Measurements from ENCODE around the gene DBNDD1.

Gene DBNDD1

GRCh38 chr16:89956505-89957215 lies 62.6 kb downstream of the DBNDD1 start:
- H3K36me3 ChIP-seq (ENCODE audit: control insufficient read depth in 2 of 2, insufficient read depth in 1 of 2, low read length in 2 of 2), result peaks cover 7 to 67% of the 10 kb centered on the region in 2 experiments; a peak in 2 of 3 replicates
- H3K4me3 ChIP-seq (ENCODE audit: low read depth, low read length), result no peak overlapping the region
- CTCF ChIA-PET, result interaction anchor here (1.3 kb wide), 1 partner anchor 46 kb away, joined by 3 read pairs; no protein-coding TSS in a partner anchor
- no peak overlapping the region for H3K27ac ChIP-seq (ENCODE audit: extremely low read depth, low read depth, low read length)
- POLR2A ChIA-PET, result no interaction called here
- no peaks in the 10 kb centered on the region for H3K9me3 ChIP-seq (ENCODE audit: control insufficient read depth, insufficient read depth, low read depth, low read length)
- TF ChIP-seq, protein P1, sequence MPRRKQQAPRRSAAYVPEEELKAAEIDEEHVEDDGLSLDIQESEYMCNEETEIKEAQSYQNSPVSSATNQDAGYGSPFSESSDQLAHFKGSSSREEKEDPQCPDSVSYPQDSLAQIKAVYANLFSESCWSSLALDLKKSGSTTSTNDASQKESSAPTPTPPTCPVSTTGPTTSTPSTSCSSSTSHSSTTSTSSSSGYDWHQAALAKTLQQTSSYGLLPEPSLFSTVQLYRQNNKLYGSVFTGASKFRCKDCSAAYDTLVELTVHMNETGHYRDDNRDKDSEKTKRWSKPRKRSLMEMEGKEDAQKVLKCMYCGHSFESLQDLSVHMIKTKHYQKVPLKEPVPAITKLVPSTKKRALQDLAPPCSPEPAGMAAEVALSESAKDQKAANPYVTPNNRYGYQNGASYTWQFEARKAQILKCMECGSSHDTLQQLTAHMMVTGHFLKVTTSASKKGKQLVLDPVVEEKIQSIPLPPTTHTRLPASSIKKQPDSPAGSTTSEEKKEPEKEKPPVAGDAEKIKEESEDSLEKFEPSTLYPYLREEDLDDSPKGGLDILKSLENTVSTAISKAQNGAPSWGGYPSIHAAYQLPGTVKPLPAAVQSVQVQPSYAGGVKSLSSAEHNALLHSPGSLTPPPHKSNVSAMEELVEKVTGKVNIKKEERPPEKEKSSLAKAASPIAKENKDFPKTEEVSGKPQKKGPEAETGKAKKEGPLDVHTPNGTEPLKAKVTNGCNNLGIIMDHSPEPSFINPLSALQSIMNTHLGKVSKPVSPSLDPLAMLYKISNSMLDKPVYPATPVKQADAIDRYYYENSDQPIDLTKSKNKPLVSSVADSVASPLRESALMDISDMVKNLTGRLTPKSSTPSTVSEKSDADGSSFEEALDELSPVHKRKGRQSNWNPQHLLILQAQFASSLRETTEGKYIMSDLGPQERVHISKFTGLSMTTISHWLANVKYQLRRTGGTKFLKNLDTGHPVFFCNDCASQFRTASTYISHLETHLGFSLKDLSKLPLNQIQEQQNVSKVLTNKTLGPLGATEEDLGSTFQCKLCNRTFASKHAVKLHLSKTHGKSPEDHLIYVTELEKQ (tag by site-specific recombination; IDR thresholded peaks at IDR 0.05; ENCODE audit: borderline replicate concordance), result no peak
- TF ChIP-seq ZNF24 (tag by site-specific recombination; IDR thresholded peaks at IDR 0.05) (no peak), HOXA7 (CRISPR knock-in tag; IDR thresholded peaks at IDR 0.05; ENCODE audit: borderline replicate concordance) (no peak), ZFP69B (tag by site-specific recombination; IDR thresholded peaks at IDR 0.05) (no peak), ZNF639 (tag by site-specific recombination; IDR thresholded peaks at IDR 0.05) (no peak), BCL6B (tag by site-specific recombination; IDR thresholded peaks at IDR 0.05) (no peak), ZNF645 (tag by site-specific recombination; IDR thresholded peaks at IDR 0.05) (no peak), ZIC2 (tag by site-specific recombination; IDR thresholded peaks at IDR 0.05) (no peak), HOXD13 (CRISPR knock-in tag; IDR thresholded peaks at IDR 0.05; ENCODE audit: borderline replicate concordance) (no peak)
- no peaks in the 10 kb centered on the region for H3K4me1 ChIP-seq (ENCODE audit: control insufficient read depth, insufficient read depth, low read length)

DNA sequence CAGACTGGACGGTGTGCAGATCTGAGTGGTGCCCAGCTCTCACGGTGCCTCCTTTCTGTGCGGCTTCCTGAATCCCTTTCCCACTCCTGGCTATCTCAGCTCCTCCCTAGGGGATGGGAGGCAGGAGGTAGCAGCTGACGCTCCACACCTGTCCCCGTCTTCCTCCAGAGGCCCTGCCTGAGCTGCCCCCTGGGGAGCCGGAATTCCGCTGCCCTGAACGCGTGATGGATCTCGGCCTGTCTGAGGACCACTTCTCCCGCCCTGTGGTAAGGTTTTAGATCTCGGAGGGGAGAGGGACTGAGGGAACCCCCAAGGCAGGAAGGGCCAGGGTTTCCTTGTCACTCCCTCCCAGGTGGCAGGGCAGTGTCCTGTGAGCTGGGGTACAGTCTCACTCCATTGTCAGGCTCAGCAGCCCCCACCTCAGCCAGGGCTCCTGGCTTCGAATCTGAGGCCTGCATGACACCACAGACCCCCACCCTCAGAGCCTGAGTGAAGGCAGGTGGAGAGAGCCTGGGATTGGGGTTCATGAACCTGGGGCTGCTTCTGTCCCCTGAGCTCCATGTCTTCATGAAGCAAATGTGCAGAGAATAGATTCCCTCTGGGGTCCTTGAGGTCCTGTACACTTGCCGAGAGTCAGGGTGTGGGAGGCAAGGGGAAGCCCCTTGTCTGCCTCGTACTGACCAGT lies 64.1 kb downstream of the DBNDD1 start:
- ChIA-PET POLR2A (interaction anchor here (1.3 to 1.6 kb wide), 2 partner anchors 32 to 67 kb away, joined by 3 to 6 read pairs; partner anchors contain the start of gene TUBB3), CTCF (interaction anchor here (0.6 to 0.7 kb wide), 2 partner anchors 110 to 246 kb away, joined by 3 read pairs; no protein-coding TSS in a partner anchor)
- Histone ChIP-seq H3K4me1 (ENCODE audit: control insufficient read depth, insufficient read depth, low read length) (no peaks in the 10 kb centered on the region), H3K9me3 (ENCODE audit: control insufficient read depth, insufficient read depth, low read depth, low read length) (no peaks in the 10 kb centered on the region), H3K36me3 (ENCODE audit: control insufficient read depth in 2 of 2, insufficient read depth in 1 of 2, low read length in 2 of 2) (peaks cover 7 to 55% of the 10 kb centered on the region in 2 experiments; a peak in 2 of 3 replicates), H3K4me3 (ENCODE audit: low read depth, low read length) (no peak overlapping the region), H3K27ac (ENCODE audit: extremely low read depth, low read depth, low read length) (no peak overlapping the region)
- TF ChIP-seq ZNF292 (tag by site-specific recombination; IDR thresholded peaks at IDR 0.05; ENCODE audit: borderline replicate concordance, low read depth) (no peak), ZNF776 (tag by site-specific recombination; IDR thresholded peaks at IDR 0.05; ENCODE audit: borderline replicate concordance) (no peak), ZNF514 (tag by site-specific recombination; IDR thresholded peaks at IDR 0.05) (no peak), ZNF404 (tag by site-specific recombination; IDR thresholded peaks at IDR 0.05) (no peak), ZNF488 (tag by site-specific recombination; IDR thresholded peaks at IDR 0.05) (no peak), GLI4 (tag by site-specific recombination; IDR thresholded peaks at IDR 0.05) (no peak), PRDM4 (tag by site-specific recombination; IDR thresholded peaks at IDR 0.05) (no peak), WT1 (tag by site-specific recombination; IDR thresholded peaks at IDR 0.05) (no peak), ZNF549 (tag by site-specific recombination; IDR thresholded peaks at IDR 0.05) (no peak)

Measured in HEK293 (cell line).